PC-3 (cell line): ENCODE results near the gene RASA2. TPM values are rescaled to one million over a fixed set of nuclear protein-coding genes. Genes with fewer than 3 reads are reported as not detected.

Source experiments
- ATAC-seq: fragments of 200-7000 bp; cut with Tn5 transposase; 2 replicates; pipeline ENCODE4 v1.9.1; 2020; ENCODE audit warnings: mild to moderate bottlenecking, moderate library complexity
- BruUV-seq: library from RNA; stranded (reverse); fragments of 400-500 nt; replicated peaks from 2 replicates; lab custom pipeline; 2021; lab: Mats Ljungman, UMichigan
- CTCF ChIA-PET: fragments of 300-600 bp; sonication (Branson Sonifier 250); formaldehyde crosslinking; loops from one replicate; lab custom pipeline; 2022; ENCODE audit warnings: antibody characterized with exemption; lab: Charles Lee
- POLR2A ChIA-PET: fragments of 300-600 bp; sonication (Branson Sonifier 250); formaldehyde crosslinking; loops from one replicate; lab custom pipeline; 2022; ENCODE audit warnings: antibody characterized with exemption; ENCODE audit not compliant: unreplicated experiment; lab: Charles Lee
- DNase-seq: peaks from one replicate; pipeline ENCODE4 v3.0.0-alpha.2; 2015
- H2AFZ ChIP-seq: fragments of 300-600 bp; sonication (generic); 2 replicates; pipeline ENCODE4 v1.6.0; 2016; ENCODE audit warnings: antibody characterized with exemption, low read length
- H3F3A ChIP-seq: fragments of 300-600 bp; sonication (generic); one replicate; pipeline ENCODE4 v1.6.0; 2017; ENCODE audit warnings: antibody characterized with exemption, low read length, control low read depth, mild to moderate bottlenecking; ENCODE audit not compliant: unreplicated experiment
- H3K27ac ChIP-seq: fragments of 300-600 bp; sonication (generic); 2 replicates; pipeline ENCODE4 v1.5.1; 2016; ENCODE audit warnings: mild to moderate bottlenecking, low read length
- H3K27me3 ChIP-seq: fragments of 300-600 bp; sonication (generic); 2 replicates; pipeline ENCODE4 v1.6.1; 2016; ENCODE audit warnings: low read length, mixed read lengths
- H3K36me3 ChIP-seq: fragments of 300-600 bp; sonication (generic); 2 replicates; pipeline ENCODE4 v1.6.1; 2016; ENCODE audit warnings: low read depth, mixed run types, low read length, mixed read lengths
- H3K4me1 ChIP-seq: fragments of 300-600 bp; sonication (generic); 2 replicates; pipeline ENCODE4 v1.5.1; 2016; ENCODE audit warnings: low read length; ENCODE audit not compliant: insufficient read depth
- H3K4me2 ChIP-seq: fragments of 300-600 bp; sonication (generic); 2 replicates; pipeline ENCODE4 v1.6.0; 2016; ENCODE audit warnings: low read length
- H3K4me3 ChIP-seq: fragments of 300-600 bp; sonication (generic); 2 replicates; pipeline ENCODE4 v1.5.1; 2016; ENCODE audit warnings: mild to moderate bottlenecking, low read length, mixed read lengths
- H3K79me2 ChIP-seq: fragments of 300-600 bp; sonication (generic); 2 replicates; pipeline ENCODE4 v1.6.1; 2017; ENCODE audit warnings: low read length, mixed read lengths
- H3K9ac ChIP-seq: fragments of 300-600 bp; sonication (generic); 2 replicates; pipeline ENCODE4 v1.6.0; 2016; ENCODE audit warnings: mild to moderate bottlenecking, low read length
- H3K9me2 ChIP-seq: fragments of 300-600 bp; sonication (generic); replicated peaks from 2 replicates; pipeline ENCODE4 v1.6.1; 2016; ENCODE audit warnings: mixed run types, low read length, mixed read lengths
- H3K9me3 ChIP-seq: fragments of 300-600 bp; sonication (generic); 2 replicates; pipeline ENCODE4 v1.6.1; 2016; ENCODE audit warnings: low read length, mixed read lengths
- H4K20me1 ChIP-seq: fragments of 300-600 bp; sonication (generic); 2 replicates; pipeline ENCODE4 v1.6.1; 2016; ENCODE audit warnings: low read length, mixed read lengths
- EZH2 ChIP-seq: fragments of 300-600 bp; sonication (generic); IDR thresholded peaks from one replicate; pipeline ENCODE4 v1.6.1; 2017; ENCODE audit warnings: antibody characterized with exemption, mild to moderate bottlenecking, low read length; ENCODE audit not compliant: unreplicated experiment
- EZH2phosphoT487 ChIP-seq: fragments of 300-600 bp; sonication (generic); IDR thresholded peaks from 2 replicates; pipeline ENCODE4 v1.6.1; 2018; ENCODE audit warnings: mild to moderate bottlenecking, antibody characterized with exemption, low read length, borderline replicate concordance
- intact Hi-C: fragments of 100-400 bp; cut with micrococcal nuclease; formaldehyde crosslinking; loops from 2 replicates; pipeline ENCODE4 v1.9.0; 2023
- total RNA-seq: library from RNA; depleted of rRNA; stranded (reverse); fragments of >200 nt; gene quantifications from 2 replicates; pipeline ENCODE4 v1.2.3, GENCODE V29; 2014
- TF ChIP-seq, protein P1 (sequence below): fragments of 300-600 bp; sonication (generic); conservative IDR thresholded peaks from 2 replicates; pipeline ENCODE4 v1.5.1; 2017; ENCODE audit warnings: antibody characterized with exemption, low read depth, mild to moderate bottlenecking, low read length

RASA2 gene
- total RNA-seq, 1 experiment from 2014 or later, result 3.7 TPM

DNA sequence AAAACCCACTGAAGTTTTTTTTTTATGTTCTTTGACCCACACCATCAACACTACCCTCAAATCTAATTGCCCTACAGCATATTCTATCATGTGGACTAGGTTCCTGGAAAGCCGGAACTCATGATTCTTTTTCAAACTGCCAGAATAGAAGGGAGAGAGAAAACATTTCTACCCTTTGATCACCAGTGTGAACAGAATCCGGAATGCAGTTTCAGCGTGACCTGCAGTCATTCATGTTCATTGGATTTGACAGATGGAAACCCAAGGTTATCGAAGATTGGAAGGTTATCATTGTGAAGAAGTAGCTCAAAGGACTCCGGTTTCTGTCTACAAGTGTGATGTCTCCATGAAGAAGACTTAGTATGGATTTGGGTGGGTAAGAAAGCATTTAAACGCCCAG, 39.4 kb upstream of the RASA2 start:
- CTCF ChIA-PET, result no interaction called here
- H3K9me3 ChIP-seq, result no peaks in the 10 kb centered on the region
- intact Hi-C loops, result no loop called here
- POLR2A ChIA-PET, result no interaction called here
- no peaks in the 10 kb centered on the region for H4K20me1 ChIP-seq
- H3K4me3 ChIP-seq, result no peak overlapping the region
- no peak for DNase-seq
- H3K4me1 ChIP-seq, result no peaks in the 10 kb centered on the region
- no peaks in the 10 kb centered on the region for H3K79me2 ChIP-seq
- no peak overlapping the region for H3K9ac ChIP-seq
- H3K9me2 ChIP-seq, result no peaks in the 10 kb centered on the region
- H3K27ac ChIP-seq, result no peak overlapping the region
- H3K36me3 ChIP-seq, result peaks cover 12% of the 10 kb centered on the region
- no TSS peak for BruUV-seq
- ATAC-seq, result no peak
- H3F3A ChIP-seq, result no peaks in the 10 kb centered on the region
- H3K27me3 ChIP-seq, result no peaks in the 10 kb centered on the region
- H3K4me2 ChIP-seq, result no peak overlapping the region
- no peak overlapping the region for H2AFZ ChIP-seq
- TF ChIP-seq EZH2, result no peak
- TF ChIP-seq, protein P1, sequence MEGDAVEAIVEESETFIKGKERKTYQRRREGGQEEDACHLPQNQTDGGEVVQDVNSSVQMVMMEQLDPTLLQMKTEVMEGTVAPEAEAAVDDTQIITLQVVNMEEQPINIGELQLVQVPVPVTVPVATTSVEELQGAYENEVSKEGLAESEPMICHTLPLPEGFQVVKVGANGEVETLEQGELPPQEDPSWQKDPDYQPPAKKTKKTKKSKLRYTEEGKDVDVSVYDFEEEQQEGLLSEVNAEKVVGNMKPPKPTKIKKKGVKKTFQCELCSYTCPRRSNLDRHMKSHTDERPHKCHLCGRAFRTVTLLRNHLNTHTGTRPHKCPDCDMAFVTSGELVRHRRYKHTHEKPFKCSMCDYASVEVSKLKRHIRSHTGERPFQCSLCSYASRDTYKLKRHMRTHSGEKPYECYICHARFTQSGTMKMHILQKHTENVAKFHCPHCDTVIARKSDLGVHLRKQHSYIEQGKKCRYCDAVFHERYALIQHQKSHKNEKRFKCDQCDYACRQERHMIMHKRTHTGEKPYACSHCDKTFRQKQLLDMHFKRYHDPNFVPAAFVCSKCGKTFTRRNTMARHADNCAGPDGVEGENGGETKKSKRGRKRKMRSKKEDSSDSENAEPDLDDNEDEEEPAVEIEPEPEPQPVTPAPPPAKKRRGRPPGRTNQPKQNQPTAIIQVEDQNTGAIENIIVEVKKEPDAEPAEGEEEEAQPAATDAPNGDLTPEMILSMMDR, result no peak
- TF ChIP-seq EZH2phosphoT487, result no peak

DNA sequence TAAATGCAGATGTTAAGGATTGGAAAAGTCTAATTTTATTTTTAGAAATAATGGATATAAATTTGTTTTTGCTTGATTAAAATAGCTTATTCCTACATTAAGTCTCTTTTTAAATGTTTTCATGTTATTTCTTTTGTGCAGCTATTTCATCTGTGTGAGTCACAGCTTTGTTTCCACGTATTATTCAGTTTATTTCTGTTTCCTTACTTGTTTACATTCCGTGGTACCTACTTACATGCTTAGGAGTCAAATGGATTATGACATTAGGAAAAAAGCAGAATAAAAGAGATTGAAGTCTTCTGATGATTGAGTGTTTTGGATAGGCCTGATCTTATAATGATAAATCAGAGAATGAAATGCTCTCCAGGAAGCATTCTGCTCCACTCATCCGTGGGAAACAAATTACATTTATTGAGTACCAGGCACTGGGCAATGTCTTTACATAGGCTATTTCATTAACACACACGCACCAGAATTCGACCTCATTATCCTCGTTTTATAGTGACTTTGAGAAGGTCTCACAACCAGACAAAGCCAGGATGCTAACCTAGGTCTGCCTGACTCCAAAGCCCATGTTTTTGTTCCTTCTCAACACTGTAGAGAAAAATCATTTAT, 38.1 kb upstream of the RASA2 start:
- Histone ChIP-seq H3K27me3 (no peaks in the 10 kb centered on the region), H3K4me3 (no peak overlapping the region), H3K27ac (no peak overlapping the region), H3F3A (no peaks in the 10 kb centered on the region), H3K9me3 (no peaks in the 10 kb centered on the region), H4K20me1 (no peaks in the 10 kb centered on the region), H3K79me2 (no peaks in the 10 kb centered on the region), H3K4me2 (no peak overlapping the region), H2AFZ (no peak overlapping the region), H3K36me3 (peaks cover 2% of the 10 kb centered on the region; the same call in 1 of the 2 replicates), H3K9ac (no peak overlapping the region), H3K9me2 (no peaks in the 10 kb centered on the region), H3K4me1 (no peaks in the 10 kb centered on the region)
- intact Hi-C loops, result no loop called here
- DNase-seq, result no peak
- ChIA-PET CTCF (no interaction called here), POLR2A (no interaction called here)
- ATAC-seq, result no peak
- TF ChIP-seq, protein P1, result no peak
- TF ChIP-seq EZH2phosphoT487 (no peak), EZH2 (no peak)
- no TSS peak for BruUV-seq

DNA sequence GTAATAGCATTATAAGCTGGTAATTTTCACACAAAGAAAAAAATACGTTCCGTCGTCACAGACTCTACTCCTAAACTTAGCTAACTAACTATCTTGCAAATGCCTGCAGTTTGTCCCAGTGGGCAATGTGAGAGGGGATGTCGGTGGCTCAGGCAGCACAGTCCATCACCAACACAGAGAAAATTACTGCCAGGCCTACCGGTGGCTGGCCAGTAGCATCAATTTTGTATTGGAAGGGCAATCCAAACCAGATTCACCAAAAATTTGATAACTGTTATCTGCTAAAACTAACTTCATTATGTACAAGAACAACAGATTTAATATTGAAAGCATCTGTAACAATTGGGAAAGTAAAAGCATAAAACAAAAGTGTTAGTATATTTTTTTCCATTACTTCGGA, 37.4 kb upstream of the RASA2 start:
- Histone ChIP-seq H3K9ac (no peak overlapping the region), H2AFZ (no peak overlapping the region), H3K27me3 (no peaks in the 10 kb centered on the region), H3K4me2 (no peak overlapping the region), H4K20me1 (no peaks in the 10 kb centered on the region), H3K9me3 (no peaks in the 10 kb centered on the region), H3K4me3 (no peak overlapping the region), H3K36me3 (no peaks in the 10 kb centered on the region), H3F3A (no peaks in the 10 kb centered on the region), H3K27ac (no peak overlapping the region), H3K9me2 (no peaks in the 10 kb centered on the region), H3K79me2 (no peaks in the 10 kb centered on the region), H3K4me1 (peaks cover 2% of the 10 kb centered on the region; the same call in 1 of the 2 replicates)
- POLR2A ChIA-PET, result no interaction called here
- no TSS peak for BruUV-seq
- ATAC-seq, result no peak
- TF ChIP-seq EZH2phosphoT487, result no peak
- no peak for TF ChIP-seq EZH2
- TF ChIP-seq, protein P1, result no peak
- no peak for DNase-seq
- intact Hi-C loops, result no loop called here
- CTCF ChIA-PET, result no interaction called here
